Left kidney (tissue), 2 donors: Measurements from ENCODE around the gene EEF1AKMT3. TPM values are rescaled to one million over a fixed set of nuclear protein-coding genes. Genes with fewer than 3 reads are reported as not detected.
A peak's percentile ranks its signal among the peaks of the same experiment; 100 is the strongest.
"Not testable (repeated sequence)": the region's sequence is repeated elsewhere in the genome, so short reads cannot be mapped to it uniquely, and the experiment has no call there.

Source experiments
- DNase-seq: peaks from one replicate; pipeline ENCODE4 v3.0.0-alpha.2; 2013
- polyA plus RNA-seq: library from polyadenylated mRNA; unstranded; fragments of 120-200 nt; gene quantifications from one replicate; pipeline ENCODE4 v1.2.1, GENCODE V29; 2013; ENCODE audit not compliant: insufficient read length

EEF1AKMT3 gene
- polyA plus RNA-seq, 1 donor = 13.2 TPM

- DNase-seq = no peak
Measured at GRCh38 chr12:57765003-57765697, 7.3 kb upstream of the EEF1AKMT3 start.

GRCh38 chr12:57765698-57766463 is 6.5 kb upstream of the EEF1AKMT3 start:
- no peak for DNase-seq

DNA sequence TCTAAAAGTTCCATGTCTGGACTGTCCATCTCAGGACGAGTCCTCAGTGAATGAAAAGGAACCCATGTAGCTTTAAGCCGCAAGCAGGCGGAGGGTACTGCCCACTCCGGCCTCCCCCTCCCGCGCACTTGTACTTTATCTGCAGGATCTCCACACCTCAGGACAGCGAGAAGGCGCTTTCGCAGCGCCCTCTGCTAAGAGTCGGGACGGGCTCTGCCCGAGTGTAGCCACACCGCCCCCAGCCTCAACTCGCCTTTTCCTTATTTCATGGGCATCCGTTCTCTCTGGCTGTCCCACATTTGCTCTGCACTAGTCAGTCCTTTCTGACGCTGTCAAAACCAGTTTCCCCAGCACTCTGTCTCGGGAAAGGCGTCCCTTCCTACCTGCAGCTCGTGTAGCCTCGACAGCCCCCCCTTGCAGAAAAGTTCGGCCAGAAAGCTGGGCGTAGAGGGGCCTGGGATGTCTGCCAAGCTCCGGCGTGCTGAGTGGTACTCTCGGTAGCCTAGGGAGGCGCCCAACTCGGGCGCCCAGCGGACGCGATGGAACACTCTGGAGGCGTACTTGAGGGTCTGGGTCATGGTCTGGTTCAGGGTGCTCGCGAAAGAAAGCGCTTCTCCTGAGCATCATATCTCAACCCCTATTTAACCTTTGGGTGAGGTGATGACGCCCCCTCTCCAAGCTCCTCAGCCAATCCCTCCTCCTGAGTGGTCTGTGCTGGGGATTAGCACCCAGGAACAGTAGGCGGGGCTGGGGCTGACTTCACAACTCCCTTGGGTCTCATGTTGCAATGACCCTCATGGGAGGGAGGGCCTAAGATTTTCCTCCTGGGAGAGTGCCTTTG is 5.7 kb upstream of the EEF1AKMT3 start, which contains the start of gene CYP27B1:
Gene CYP27B1 (minus strand): TSS at position 615 of the 841 bp plus-strand sequence. CDS start 37 bp downstream, at position 578.
- no peak for DNase-seq

DNA sequence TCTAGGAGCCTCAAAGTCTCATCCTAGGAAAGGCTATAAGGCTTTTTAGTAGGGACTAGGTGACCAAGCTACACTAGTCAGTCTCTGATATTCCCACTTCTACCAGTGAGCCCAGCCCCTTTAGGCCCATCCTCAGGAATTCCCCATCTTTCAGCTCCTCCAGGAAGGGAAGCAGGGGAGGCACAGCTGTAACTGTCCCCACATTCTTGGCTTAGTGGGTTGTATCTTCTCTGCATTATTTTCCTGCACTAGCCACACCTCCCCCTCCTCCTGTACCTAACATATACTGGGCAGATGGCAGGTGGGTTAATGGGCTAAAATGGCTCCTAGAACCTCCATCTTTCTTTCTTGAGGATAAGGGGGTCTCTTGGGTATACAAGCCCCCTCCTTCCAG is 5.1 kb upstream of the EEF1AKMT3 start:
- DNase-seq = no peak

- DNase-seq = no peak
Measured at GRCh38 chr12:57767876-57768275, 4.5 kb upstream of the EEF1AKMT3 start.

DNA sequence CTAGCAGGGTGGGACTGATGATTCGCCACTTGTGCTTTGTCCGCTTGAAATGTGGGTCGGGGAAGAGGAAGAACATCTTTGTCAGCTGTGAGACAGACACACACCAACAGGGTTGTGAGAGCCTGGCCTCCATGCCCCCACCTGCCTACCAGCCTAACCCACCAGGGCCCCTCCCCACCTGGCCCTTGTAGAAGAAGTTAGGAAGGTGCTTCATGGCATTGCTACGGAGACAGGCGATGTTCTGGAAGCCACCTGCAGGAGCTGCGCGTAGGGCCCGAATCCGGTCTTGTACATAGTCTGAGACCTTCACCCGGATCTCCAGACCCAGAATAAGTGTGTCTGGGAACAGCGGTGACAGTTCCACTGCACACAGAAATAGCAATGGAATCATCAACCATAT is 2.8 kb upstream of the EEF1AKMT3 start:
- no peak for DNase-seq

DNA sequence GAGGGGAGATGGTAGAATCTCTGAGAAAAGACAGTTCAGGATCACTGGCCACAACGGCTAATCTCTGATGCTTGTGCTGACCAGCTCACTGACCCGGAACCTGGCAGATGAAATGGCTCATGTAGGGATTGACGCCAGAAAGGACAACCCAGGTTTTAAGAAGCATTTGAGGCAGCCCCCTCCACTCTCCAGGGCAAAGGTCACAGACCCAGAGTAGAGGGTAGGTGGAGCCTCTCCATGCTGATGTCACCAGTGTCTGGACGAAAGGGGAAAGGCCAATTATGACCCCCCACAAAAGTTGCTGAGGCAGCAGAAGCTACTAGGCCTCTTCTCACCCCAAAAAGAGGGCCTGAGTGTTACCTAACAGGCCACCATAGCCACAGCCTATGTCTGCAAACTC is 1.7 kb upstream of the EEF1AKMT3 start:
- no peak for DNase-seq

DNA sequence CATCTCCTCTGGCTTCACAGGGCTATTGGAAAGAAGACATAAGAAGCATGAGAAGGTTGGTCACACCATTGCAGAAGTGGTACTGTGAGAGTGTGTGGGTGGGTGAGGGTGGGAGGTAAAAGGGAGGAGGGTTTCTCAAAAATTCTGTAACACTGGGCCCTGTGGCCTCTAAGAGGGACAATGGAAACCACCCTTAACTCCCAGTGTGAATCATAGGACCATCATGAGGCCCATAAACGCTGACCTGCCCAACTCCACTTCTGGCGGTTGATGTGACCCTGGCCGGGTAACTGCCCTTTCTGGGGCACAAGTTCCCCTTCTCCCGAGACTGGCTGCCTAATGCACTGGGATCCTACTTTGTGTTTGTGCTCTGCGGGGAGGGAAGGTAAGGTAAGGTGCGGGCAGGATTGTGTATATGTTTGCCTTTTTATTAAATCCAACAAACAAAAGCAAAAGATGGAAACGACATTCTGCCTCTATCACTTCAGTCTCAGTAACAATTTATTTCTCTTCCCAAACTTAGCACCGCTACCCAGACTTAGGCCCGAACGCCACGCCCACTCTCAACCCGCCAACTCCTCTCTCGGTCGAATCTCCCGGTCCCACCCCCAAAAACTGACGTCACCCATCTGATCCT is 1.1 kb upstream of the EEF1AKMT3 start:
- DNase-seq = peak; percentile 91

GRCh38 chr12:57771873-57772428 is 463 bp upstream of the EEF1AKMT3 start, which contains the start of gene METTL1:
TSS of gene METTL1 (minus strand) at chr12:57772105. CDS start at chr12:57772083, 22 bp downstream.
- DNase-seq = peak; percentile 96

DNA sequence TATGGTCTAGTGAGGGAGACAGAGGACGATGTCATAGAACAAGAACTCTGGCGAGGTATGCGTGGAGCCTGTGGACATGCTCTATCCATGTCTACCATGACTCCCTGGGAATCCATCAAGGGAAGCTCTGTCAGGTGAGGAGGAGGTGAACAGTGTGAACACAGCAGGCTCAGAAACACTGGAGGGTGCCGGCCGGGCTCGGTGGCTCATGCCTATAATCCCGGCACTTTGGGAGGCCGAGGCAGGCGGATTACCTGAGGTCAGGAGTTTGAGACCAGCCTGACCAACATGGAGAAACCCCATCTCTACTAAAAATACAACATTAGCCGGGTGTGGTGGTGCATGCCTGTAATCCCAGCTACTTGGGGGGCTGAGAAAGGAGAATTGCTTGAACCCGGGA is 2.2 kb downstream of the EEF1AKMT3 start:
- DNase-seq = not testable (repeated sequence)

GRCh38 chr12:57775044-57775443 is 2.6 kb downstream of the EEF1AKMT3 start:
- DNase-seq = no peak

- DNase-seq = no peak
Measured at GRCh38 chr12:57775563-57776246, 3.3 kb downstream of the EEF1AKMT3 start.

DNA sequence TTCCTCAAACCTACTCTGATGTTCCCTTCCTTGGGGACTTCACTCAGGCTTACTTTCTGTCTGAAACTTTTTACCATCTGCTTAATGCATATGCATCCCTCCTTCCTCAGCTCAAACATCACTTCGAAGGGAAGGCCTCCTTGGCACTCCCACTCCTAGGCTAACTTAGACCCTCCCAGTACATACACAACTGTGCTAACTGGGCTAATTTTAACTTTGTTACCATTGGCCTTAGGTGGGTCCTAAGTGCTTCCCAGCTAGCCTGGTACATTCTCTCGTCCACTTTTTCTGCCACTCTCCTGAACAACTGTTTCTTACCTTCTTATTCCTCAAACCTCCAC is 3.8 kb downstream of the EEF1AKMT3 start:
- DNase-seq = no peak

DNA sequence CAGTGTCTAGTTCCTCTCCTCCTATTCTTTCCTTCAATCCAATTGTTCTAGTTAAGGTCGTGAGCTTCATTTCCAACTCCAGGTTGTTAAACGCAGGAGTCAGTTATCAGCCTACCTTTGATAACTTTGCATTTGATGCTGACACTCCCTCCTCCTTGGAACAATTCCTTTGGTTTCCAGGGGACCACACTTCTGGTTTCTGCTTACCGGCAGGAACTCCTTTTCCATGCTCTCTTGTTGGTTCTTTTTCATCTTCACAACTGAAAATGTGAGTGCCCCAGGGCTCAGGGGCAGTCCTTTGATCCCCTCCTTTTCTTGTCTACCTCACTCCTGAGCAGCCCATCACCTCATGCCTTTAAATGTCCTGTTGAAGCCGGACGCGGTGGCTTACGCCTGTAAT is 5.0 kb downstream of the EEF1AKMT3 start:
- DNase-seq = no peak

DNA sequence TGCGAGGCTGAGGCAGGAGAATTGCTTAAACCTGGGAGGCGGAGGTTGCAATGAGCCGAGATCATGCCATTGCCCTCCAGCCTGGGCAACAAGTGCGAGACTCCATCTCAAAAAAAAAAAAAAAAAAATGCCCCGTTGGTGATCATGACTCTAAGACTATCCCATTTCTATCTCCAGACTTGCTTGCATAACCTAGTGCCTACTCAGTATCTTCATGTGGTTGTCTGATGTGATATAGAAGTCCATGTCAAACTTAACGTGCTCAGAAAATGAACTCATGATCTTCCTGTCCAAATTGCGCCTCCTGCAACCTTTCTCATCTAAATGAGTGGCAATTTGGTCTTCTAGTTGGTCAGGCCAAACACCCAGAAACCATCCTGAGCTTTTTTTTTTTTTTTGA is 5.5 kb downstream of the EEF1AKMT3 start:
- DNase-seq = no peak

DNA sequence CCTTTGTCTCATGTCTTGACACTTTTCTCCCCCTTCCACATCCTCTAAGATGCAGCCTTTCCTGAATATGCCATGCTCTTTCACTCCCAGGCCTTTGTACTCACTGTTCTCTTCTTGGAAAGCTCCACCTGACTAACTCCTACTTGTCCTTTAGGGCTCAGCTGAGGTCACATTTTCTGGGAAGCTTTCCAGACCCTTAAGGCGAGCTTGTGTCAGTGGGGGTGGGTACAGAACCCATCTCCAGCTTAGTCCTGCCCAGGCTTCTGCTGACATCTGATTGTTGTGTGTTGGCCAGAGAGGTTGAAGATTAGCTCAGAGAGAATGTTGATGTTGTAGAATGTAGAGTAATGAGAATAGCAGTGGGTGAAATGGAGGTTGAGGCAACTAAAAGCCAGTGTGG is 7.3 kb downstream of the EEF1AKMT3 start:
- no peak for DNase-seq

DNA sequence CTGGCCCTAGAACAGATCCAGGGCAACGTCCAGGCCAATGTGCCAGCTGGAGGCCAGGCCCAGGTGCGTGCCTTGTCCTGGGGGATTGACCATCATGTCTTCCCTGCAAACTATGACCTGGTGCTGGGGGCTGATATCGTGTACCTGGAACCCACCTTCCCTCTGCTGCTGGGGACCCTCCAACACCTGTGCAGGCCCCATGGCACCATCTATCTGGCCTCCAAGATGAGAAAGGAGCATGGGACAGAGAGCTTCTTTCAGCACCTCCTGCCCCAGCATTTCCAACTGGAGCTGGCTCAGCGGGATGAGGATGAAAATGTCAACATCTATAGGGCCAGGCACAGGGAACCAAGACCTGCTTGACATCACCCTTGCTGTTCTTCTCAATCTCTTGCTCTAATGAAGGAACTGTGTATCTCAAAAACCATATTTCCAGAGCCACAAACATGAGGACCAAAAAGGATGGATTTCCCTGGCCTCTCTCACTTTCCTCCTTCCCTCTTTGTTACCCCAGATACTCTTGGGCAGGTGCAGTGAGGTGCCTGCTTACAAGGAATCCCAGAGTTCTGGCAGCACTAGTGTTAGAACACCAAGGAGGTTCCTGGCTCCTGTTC is 8.0 kb downstream of the EEF1AKMT3 start:
- DNase-seq = no peak

- DNase-seq = no peak
Measured at GRCh38 chr12:57781244-57781643, 8.8 kb downstream of the EEF1AKMT3 start.

DNA sequence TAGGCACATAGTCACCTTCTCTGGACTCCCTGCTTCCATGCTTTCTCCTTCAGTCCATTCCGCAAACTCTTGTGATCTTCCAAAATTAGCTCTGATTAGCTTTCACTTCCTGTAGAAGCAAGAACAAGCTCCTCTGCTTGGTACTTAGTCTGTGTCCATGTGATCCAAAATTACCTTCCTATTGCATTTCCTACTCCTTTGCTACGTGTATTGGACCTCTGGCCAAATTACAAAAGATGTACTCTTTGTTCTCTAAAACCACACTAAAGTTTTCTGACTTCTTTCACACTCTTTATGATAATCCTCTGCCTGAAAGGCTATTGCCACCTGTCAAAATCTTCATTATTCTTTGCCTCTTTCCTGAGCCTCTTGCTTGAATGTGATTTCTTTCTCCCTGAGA is 9.4 kb downstream of the EEF1AKMT3 start:
- DNase-seq = no peak

DNA sequence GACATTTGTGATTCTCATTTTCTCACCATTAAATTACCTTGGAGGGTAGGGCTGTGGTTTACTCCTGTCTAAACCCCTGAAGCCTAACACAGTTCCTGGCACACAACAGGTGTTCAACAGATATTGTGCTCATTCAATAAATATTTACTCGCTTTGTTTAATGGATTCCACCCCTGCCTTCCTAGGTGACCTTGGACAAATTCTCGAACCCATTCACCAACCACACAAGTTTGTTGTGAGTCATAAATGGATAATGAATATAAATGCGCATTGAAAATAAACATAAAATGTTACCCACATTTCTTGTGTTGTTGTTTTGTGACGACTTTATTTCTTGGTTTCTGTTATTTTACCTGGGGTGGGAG is 9.8 kb downstream of the EEF1AKMT3 start:
- no peak for DNase-seq
